SH-SY5Y (cell line): ENCODE results near the gene ASB1.

Experiments
- GATA2 ChIP-seq: IDR thresholded peaks from 2 replicates; pipeline ENCODE4 v1.6.1; 2011; ENCODE audit warnings: mild to moderate bottlenecking, low read depth, low read length
- GATA3 ChIP-seq: IDR thresholded peaks from 2 replicates; pipeline ENCODE4 v1.6.1; 2011; ENCODE audit warnings: low read depth, mild to moderate bottlenecking, low read length, moderate library complexity

GRCh38 chr2:238496756-238497609 is 70.3 kb downstream of the ASB1 start:
- TF ChIP-seq GATA2 (no peak), GATA3 (no peak)
